CD14-positive monocyte (primary cell): ENCODE results near the gene CYTH1. TPM values are rescaled to one million over a fixed set of nuclear protein-coding genes. Genes with fewer than 3 reads are reported as not detected.

Experiments
- DNase-seq, 3 donors: peaks; one replicate each; pipeline ENCODE4 v3.0.0-alpha.2; 2011 to 2022
- H2AFZ ChIP-seq: 2 replicates; pipeline ENCODE4 v1.6.0; 2012; ENCODE audit warnings: mild to moderate bottlenecking, low read depth, low read length, inconsistent platforms; ENCODE audit not compliant: insufficient read depth, poor library complexity, severe bottlenecking
- H3K27ac ChIP-seq, 2 donors: 1 replicate in 1 of 2; 2 replicates in 1 of 2; pipeline ENCODE4 v1.5.1; 2012 to 2013; ENCODE audit warnings: low read length in 2 of 2, control low read depth in 1 of 2, inconsistent platforms in 1 of 2, low read depth in 1 of 2, mild to moderate bottlenecking in 1 of 2
- H3K27me3 ChIP-seq, 2 donors: one replicate each; pipeline versions ENCODE4 v1.6.0 to v1.6.1; 2011 to 2013; ENCODE audit warnings: low read length in 2 of 2; ENCODE audit not compliant: control insufficient read depth in 2 of 2, insufficient read depth in 2 of 2
- H3K36me3 ChIP-seq, 2 donors: replicated peaks in 1 of 2; 1 replicate in 1 of 2; 2 replicates in 1 of 2; pipeline versions ENCODE4 v1.5.1 to v1.6.1; 2012 to 2013; ENCODE audit warnings: low read length in 2 of 2, control low read depth in 1 of 2, inconsistent platforms in 1 of 2, mild to moderate bottlenecking in 1 of 2; ENCODE audit not compliant: insufficient read depth in 2 of 2, control insufficient read depth in 1 of 2
- H3K4me1 ChIP-seq, 2 donors: 1 replicate in 1 of 2; 2 replicates in 1 of 2; pipeline versions ENCODE4 v1.5.1 to v1.6.1; 2012 to 2013; ENCODE audit warnings: low read length in 2 of 2, control low read depth in 1 of 2, inconsistent platforms in 1 of 2, mild to moderate bottlenecking in 1 of 2, moderate library complexity in 1 of 2; ENCODE audit not compliant: insufficient read depth in 2 of 2, control insufficient read depth in 1 of 2
- H3K4me2 ChIP-seq: replicated peaks from 2 replicates; pipeline ENCODE3; 2012; ENCODE audit warnings: low read length, moderate library complexity, mild to moderate bottlenecking; ENCODE audit not compliant: poor library complexity, severe bottlenecking; ENCODE audit errors: extremely low read depth
- H3K4me3 ChIP-seq, 3 experiments: fragments of 200-600 bp in 1 of 3; sonication (generic) in 1 of 3; replicated peaks in 1 of 3; 1 replicate in 2 of 3; 2 replicates in 1 of 3; pipeline ENCODE4 v1.5.1; 2011 to 2013; ENCODE audit warnings: low read length in 3 of 3, mild to moderate bottlenecking in 3 of 3, control low read depth in 2 of 3, low read depth in 2 of 3, inconsistent platforms in 1 of 3, moderate library complexity in 1 of 3
- H3K79me2 ChIP-seq: 2 replicates; pipeline ENCODE4 v1.6.0; 2012; ENCODE audit warnings: mild to moderate bottlenecking, control low read depth, inconsistent platforms, low read length, moderate library complexity; ENCODE audit not compliant: insufficient read depth
- H3K9ac ChIP-seq: 2 replicates; pipeline ENCODE4 v1.6.0; 2017; ENCODE audit warnings: low read length, mild to moderate bottlenecking; ENCODE audit not compliant: insufficient read depth, poor library complexity, severe bottlenecking
- H3K9me3 ChIP-seq, 2 donors: replicated peaks in 1 of 2; 1 replicate in 1 of 2; 2 replicates in 1 of 2; pipeline versions ENCODE4 v1.5.1 to v1.6.1; 2012 to 2013; ENCODE audit warnings: low read length in 2 of 2, control low read depth in 1 of 2; ENCODE audit not compliant: control insufficient read depth in 1 of 2, insufficient read depth in 1 of 2
- H4K20me1 ChIP-seq: 2 replicates; pipeline ENCODE4 v1.6.0; 2012; ENCODE audit warnings: mild to moderate bottlenecking, low read length, control low read depth, moderate library complexity; ENCODE audit not compliant: insufficient read depth
- H3K27ac Mint-ChIP-seq, 7 donors: one replicate each; pipeline ENCODE4 v1.8.0; 2020; ENCODE audit warnings: mild to moderate bottlenecking in 7 of 7, mixed read lengths in 7 of 7, moderate library complexity in 6 of 7, inconsistent platforms in 2 of 7
- H3K27me3 Mint-ChIP-seq, 3 donors: one replicate each; pipeline ENCODE4 v1.8.0; 2021 to 2022; ENCODE audit warnings: low read depth in 3 of 3, mild to moderate bottlenecking in 3 of 3, mixed read lengths in 3 of 3, moderate library complexity in 3 of 3, inconsistent platforms in 1 of 3
- H3K36me3 Mint-ChIP-seq, 2 donors: one replicate each; pipeline ENCODE4 v1.8.0; 2020; ENCODE audit warnings: mixed read lengths in 2 of 2, inconsistent platforms in 1 of 2, mild to moderate bottlenecking in 1 of 2
- H3K4me1 Mint-ChIP-seq: one replicate; pipeline ENCODE4 v1.8.0; 2020; ENCODE audit warnings: mild to moderate bottlenecking, mixed read lengths
- H3K4me3 Mint-ChIP-seq, 2 donors: one replicate each; pipeline ENCODE4 v1.8.0; 2020; ENCODE audit warnings: mild to moderate bottlenecking in 2 of 2, mixed read lengths in 2 of 2, moderate library complexity in 1 of 2
- H3K9me3 Mint-ChIP-seq, 7 donors: one replicate each; pipeline ENCODE4 v1.8.0; 2020 to 2022; ENCODE audit warnings: mixed read lengths in 7 of 7, mild to moderate bottlenecking in 6 of 7, moderate library complexity in 6 of 7, inconsistent platforms in 2 of 7
- WGBS: methylation state at CpG from one replicate; pipeline ENCODE4 v1.1.5; 2013; ENCODE audit warnings: missing lambda C conversion rate; ENCODE audit not compliant: insufficient coverage; 5-methylcytosine and 5-hydroxymethylcytosine counted together
- intact Hi-C, 2 donors: fragments of 100-400 bp; cut with micrococcal nuclease; formaldehyde crosslinking; loops; one replicate each; pipeline versions ENCODE4 v1.15.0 to v1.15.1; 2023
- polyA plus RNA-seq, 3 donors: library from polyadenylated mRNA; depleted of rRNA in 1 of 3; unstranded in 2 of 3; stranded (reverse) in 1 of 3; fragments of 300-500 nt in 2 of 3; fragments of >200 nt in 1 of 3; fragmentation: Illumina TruSeq in 2 of 3; gene quantifications; 1 replicate in 2 of 3; 2 replicates in 1 of 3; pipeline ENCODE4 v1.2.3, GENCODE V29; 2012 to 2021
- TF ChIP-seq, protein P1 (sequence below): fragments of 200-600 bp; IDR thresholded peaks from one replicate; pipeline ENCODE4 v1.8.0; 2022; ENCODE audit warnings: antibody characterized with exemption, mild to moderate bottlenecking

The CYTH1 gene
- polyA plus RNA-seq, 3 donors, result 68.6 to 211 (median 80.9) TPM

DNA sequence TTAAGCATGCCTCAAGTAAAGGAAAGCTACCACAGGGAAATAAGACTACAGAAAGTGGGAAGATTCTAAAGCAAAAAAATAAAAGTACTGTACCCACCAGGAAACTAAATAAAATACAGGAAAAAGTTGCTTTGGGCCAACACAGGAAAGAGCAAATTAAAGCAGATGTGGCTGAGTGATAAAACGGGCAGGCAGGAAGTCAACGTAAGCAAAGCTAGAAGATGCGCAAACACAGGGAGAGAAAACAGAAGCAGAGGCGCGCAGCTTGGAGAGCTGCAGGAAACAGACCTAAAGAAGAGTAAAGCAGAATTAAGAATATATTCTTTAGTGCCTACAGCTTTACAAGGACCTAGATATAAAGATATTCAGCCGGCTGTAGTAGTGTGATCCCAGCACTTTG lies 36.9 kb upstream of the CYTH1 start:
- intact Hi-C loops, result no loop called here
- no peak overlapping the region for H3K9ac ChIP-seq
- no peak overlapping the region for H3K4me3 ChIP-seq
- H3K36me3 ChIP-seq, result peaks cover 90 to 96% of the 10 kb centered on the region in 2 donors
- no peak for DNase-seq
- no peak overlapping the region for H3K27ac ChIP-seq
- H3K79me2 ChIP-seq, result no peaks in the 10 kb centered on the region
- Mint-ChIP-seq H3K27ac (peak overlapping the region in 3 of 7 donors; percentile 45 to 61 (median 46)), H3K9me3 (no peaks in the 10 kb centered on the region), H3K4me3 (no peak overlapping the region), H3K4me1 (peaks cover 8% of the 10 kb centered on the region), H3K36me3 (peaks cover 86 to 97% of the 10 kb centered on the region in 2 donors), H3K27me3 (no peaks in the 10 kb centered on the region)
- no peak overlapping the region for H2AFZ ChIP-seq
- 0% methylated on average over 3 of the region's 6 CpGs for WGBS
- no peaks in the 10 kb centered on the region for H3K9me3 ChIP-seq
- no peaks in the 10 kb centered on the region for H3K27me3 ChIP-seq
- TF ChIP-seq, protein P1, sequence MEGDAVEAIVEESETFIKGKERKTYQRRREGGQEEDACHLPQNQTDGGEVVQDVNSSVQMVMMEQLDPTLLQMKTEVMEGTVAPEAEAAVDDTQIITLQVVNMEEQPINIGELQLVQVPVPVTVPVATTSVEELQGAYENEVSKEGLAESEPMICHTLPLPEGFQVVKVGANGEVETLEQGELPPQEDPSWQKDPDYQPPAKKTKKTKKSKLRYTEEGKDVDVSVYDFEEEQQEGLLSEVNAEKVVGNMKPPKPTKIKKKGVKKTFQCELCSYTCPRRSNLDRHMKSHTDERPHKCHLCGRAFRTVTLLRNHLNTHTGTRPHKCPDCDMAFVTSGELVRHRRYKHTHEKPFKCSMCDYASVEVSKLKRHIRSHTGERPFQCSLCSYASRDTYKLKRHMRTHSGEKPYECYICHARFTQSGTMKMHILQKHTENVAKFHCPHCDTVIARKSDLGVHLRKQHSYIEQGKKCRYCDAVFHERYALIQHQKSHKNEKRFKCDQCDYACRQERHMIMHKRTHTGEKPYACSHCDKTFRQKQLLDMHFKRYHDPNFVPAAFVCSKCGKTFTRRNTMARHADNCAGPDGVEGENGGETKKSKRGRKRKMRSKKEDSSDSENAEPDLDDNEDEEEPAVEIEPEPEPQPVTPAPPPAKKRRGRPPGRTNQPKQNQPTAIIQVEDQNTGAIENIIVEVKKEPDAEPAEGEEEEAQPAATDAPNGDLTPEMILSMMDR, result no peak
- no peak overlapping the region for H3K4me2 ChIP-seq
- peaks cover 15% of the 10 kb centered on the region for H4K20me1 ChIP-seq
- H3K4me1 ChIP-seq, result no peaks in the 10 kb centered on the region

DNA sequence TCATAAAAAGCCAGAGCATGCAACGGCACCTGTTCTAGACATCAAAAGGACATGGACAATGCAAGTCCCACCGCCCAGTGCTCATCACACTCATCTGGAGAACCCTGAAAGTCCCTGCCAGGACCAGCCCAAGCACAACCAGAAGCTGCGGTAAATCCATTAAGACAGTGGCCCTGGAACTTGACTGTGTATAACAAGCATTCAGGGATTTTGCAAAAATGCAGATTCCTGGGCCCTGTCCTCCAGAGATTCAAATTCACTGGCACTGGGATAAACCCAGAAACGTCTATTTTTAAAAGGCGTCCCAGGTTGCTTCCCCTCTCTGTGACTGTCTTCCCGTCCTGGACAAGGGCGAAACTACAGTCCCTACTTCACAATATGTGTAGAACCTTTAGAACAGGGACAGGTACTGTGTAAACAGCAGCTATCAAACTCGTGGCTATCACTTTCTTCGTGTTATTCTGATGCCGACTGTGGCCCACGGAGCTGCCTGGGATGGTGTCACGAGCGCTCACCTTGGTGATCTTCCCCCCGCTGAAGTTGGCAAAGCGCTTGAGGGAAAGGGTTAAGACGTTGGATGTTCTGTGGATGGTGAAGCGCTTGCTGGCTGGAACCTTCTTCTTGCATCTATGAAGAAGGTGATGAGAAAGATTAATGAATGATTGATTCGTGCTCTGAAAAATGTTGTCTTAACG lies 36.2 kb upstream of the CYTH1 start:
- Mint-ChIP-seq H3K4me1 (peaks cover 7% of the 10 kb centered on the region), H3K9me3 (no peaks in the 10 kb centered on the region), H3K4me3 (no peak overlapping the region), H3K36me3 (peaks cover 86 to 97% of the 10 kb centered on the region in 2 donors), H3K27me3 (no peaks in the 10 kb centered on the region), H3K27ac (no peak overlapping the region)
- no peaks in the 10 kb centered on the region for H3K4me1 ChIP-seq
- no peaks in the 10 kb centered on the region for H3K9me3 ChIP-seq
- no peaks in the 10 kb centered on the region for H3K27me3 ChIP-seq
- WGBS, result 91% methylated on average over 13 of the region's 19 CpGs
- H3K4me3 ChIP-seq, result no peak overlapping the region
- no peaks in the 10 kb centered on the region for H3K79me2 ChIP-seq
- no peak for DNase-seq
- no peak overlapping the region for H3K4me2 ChIP-seq
- peaks cover 90 to 96% of the 10 kb centered on the region in 2 donors for H3K36me3 ChIP-seq
- no peak overlapping the region for H3K27ac ChIP-seq
- intact Hi-C loops, result no loop called here
- H4K20me1 ChIP-seq, result peaks cover 9% of the 10 kb centered on the region
- TF ChIP-seq, protein P1, result no peak
- no peak overlapping the region for H3K9ac ChIP-seq
- H2AFZ ChIP-seq, result no peak overlapping the region
